ENCODE measurements around the gene TNFSF18.

DNA sequence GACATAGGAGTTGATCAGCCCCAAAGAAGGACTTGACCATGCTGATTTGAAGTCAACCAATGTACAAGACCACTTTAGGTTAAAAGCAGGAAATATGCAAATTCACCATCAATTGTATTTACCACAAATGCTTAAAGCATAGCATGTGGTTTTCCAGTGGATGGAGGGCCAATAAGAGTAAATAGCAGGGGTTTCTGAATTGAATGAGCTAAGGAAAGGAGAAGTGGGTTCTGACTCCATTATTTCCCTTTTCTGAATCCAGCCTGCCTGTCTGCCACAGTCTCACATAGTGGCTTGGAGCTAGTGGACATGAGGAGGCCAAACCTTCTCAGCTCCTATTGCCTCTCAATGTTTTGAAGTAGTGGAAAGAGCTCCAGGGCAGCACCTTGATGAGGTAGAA lies 7.2 kb upstream of the TNFSF18 start:
- TF ChIP-seq POLR2A (IDR thresholded peaks at IDR 0.05; ENCODE audit: low read length) (no peak), GATA1 (IDR thresholded peaks at IDR 0.05; ENCODE audit: low read depth, low read length) (no peak)

All from erythroblast (primary cell).